Fibroblast of peridontal ligament (primary cell): ENCODE data around the gene PHLDA2.
"Not testable (repeated sequence)": the region's sequence is repeated elsewhere in the genome, so short reads cannot be mapped to it uniquely, and the experiment has no call there.

Experiments
- DNase-seq: peaks from one replicate; pipeline ENCODE4 v3.0.0-alpha.2; 2010; ENCODE audit errors: extremely low read depth

Gene PHLDA2

DNA sequence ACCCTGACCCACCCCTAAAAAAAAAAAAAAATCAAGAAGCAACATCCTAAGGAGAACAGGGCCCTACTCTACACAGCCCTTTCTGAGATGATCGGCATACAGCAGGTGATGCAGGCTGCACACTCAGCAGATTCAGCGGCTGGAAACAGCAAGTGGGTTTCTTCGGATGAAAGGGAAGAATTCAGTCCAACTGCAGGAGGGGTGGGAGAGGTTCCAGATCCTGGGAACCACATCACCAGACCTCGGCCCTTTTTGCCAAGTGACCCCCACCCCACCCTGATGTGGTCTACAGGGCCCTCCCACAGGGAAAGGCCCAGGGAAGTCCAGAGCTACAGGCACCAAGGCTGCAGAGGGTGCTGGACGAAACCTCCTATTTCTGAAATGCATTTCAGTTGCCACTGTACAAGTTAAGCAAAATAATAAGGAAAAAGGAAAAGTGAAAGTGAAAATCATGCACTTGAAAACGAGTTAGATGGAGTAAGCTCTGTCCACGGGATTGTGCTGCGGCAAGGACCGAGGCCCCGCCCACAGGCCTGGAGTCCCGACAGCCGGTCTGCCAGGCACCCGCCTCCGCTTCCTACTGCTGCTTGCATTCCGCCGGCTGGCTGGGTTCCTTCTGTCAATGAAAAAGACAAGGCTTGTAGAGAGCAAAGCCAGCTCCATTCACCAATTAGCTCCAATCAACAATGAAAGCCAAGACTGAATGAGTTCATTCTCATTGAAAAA, 16.0 kb upstream of the PHLDA2 start:
- DNase-seq, result peak; percentile 92

DNA sequence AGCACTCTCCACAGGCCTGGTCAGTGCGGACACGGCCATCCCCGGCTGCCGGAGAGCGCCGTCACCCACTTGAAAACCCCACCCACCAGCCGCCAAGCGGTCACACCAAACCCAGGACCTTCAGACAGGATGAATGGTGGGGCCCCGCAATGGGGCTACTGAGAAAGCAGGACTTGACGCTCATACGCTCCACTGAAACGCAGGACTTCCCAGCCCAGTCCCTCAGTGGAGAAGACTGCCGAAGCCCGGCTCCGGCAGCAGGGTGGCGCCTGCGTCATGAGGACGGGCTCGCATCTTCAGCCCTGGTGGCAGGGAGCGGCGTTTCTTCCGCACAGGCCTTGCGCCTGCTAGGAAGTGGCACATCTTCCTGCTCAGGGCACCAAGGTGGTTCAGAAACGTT, 15.3 kb upstream of the PHLDA2 start:
- DNase-seq, result no peak

DNA sequence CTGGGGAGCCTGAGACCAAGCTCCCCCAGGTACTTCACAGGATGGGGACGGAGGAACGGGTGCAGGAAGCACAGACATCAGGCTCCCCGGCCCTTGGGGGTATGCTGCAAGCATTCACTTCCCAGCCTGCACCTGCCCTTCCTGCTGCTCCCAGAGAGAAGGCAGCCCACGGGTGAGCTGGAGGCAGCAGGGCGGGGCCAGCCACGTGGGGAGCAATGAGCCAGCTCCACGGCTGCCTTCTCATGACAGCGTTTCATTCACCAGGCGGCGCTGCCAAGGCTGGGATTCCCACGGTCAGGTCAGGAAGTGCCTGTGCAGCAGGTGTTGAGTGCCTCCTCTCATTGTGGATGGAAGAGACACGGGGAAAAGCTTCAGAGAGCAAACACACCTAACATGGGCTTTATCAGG, 14.5 kb upstream of the PHLDA2 start:
- DNase-seq, result no peak

DNA sequence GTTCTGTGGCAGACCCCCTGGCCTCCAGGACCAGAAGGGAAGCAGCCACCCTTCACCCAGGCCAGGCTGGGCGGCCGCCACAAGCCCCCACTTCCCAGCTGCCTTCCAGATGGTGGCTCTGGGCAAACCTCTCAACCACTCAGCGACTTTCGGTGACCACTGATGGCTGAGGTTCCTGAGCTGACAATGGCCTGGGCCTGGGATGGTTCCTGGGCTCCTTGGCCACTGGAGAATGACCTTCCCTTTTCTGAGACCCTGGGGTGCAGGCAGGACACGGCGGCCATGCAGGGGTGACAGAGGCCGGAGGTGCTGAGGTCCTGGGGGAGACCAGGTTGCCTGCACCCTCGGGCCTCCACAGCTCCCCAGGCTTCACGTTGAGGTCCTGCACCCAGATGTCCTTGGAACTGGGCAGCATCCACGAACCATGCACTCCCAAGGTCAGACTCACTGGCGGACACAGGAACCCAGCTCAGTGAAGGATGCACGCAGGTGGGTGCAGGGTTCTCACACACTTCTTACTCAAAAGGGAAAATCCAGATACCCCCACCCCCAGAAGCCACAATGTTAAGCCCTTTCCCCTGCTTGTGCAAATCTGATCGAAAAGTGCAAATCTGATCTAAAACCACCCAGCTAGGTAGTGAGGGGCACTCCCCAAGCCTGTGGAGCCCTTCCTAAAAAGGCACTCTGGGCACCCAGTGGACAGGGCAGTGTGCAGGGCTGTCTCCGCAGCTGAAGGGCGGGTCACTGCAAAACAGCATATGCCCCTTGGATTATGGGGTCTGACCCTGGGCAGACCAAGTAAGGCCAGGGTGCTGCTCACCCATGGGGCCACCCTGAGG, 13.9 kb upstream of the PHLDA2 start:
- DNase-seq, result no peak

DNA sequence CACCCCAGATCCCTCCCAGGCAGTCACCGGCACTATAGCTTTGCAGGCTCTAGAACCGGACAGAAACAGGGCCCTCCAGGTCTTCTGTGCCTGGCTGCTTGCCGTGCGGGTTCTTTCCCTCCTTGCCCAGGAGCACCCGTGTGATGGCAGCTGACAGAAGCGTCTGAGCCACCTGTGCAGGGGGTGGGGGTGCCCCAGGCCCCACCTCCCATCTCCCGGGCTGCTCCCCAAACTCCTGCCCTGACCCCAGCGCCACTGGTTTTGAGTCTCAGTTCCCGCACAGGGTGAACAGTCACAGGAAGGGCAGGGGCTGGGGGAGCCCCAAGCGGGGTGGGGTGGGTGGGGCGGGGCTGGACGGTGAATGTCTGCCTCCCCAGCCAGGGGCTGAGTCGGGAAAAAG, 13.2 kb upstream of the PHLDA2 start:
- DNase-seq, result no peak

DNA sequence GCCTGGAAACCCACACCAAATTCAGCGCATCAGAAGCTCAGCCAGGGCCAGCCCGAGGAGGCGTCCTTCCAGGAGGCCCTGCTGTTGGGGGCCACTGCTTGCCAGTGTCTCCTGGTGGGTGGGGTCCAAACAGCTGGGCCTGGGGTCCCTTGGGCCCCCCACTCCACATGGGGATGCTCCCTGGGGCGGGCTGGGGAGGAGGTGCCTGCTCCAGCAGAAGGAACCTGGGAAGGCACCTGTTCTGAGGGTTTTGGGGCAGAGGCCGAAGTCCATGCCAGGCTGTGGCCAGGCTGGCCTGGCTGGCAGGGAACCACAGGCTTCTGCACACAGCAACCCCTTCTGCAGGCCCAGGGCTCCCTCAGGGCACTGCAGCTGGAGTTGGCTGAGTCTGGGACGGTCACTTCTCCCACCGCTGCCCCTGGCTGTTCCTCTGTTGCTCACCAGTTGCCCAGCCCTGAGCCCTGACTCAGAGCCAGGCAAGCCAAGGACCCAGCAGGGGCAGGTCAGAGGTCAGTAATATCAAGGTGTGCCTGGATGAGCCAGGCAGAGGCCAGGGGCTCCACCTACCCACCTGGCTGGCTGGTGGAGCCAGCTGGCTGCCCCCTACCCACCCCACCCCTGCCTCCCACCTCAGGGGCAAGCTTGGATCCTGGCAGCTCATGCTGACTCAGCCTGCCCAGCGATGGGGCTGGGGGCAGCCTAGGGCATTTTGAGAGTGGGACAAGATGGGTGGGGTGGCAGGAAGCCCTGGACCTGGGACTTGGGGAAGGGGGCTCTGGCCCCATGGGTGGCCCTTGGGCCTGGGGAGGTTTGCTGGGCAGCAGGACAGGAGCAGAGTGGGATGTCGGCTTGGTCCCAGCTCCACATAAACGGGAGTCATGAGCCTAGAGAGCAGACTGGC, 12.0 kb upstream of the PHLDA2 start:
- no peak for DNase-seq

DNA sequence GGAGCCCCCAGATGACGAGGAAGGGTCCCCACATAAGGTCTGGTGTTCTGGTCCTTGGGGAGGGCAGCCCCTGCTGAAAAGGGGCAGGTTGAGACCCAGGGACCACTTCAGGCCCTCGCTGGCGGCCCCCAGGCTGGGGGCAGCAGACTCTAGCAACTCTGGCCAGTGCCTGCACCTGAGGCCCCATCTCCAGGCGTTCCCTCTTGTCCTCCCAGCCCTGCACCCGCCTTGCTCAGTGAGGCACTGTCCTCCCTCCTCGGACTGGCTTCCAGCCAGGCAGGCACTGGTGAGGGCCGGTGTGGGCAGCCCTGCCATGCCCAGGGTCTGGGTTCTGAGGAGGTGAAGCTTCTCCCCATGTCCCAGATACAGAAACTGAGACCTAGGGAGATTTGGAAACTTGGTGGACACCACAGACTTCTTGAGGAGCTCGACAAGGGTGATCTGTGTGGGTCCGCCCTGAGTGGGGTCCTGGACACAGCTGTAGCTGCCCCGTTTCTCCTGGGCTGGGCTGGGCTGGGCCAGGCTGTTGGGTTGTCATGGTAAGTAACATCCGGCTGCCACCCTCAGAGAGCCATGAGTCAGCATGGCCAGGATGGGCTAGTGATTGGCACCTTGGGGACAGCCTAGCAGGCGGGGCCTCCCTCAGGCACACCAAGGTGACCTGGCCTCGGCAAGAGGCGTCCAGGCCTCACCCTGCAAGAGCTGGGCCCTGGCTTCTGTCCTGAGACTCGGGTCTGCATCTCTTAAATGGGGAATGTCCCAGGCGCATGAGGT, 11.1 kb upstream of the PHLDA2 start:
- peak; percentile 22 for DNase-seq

DNA sequence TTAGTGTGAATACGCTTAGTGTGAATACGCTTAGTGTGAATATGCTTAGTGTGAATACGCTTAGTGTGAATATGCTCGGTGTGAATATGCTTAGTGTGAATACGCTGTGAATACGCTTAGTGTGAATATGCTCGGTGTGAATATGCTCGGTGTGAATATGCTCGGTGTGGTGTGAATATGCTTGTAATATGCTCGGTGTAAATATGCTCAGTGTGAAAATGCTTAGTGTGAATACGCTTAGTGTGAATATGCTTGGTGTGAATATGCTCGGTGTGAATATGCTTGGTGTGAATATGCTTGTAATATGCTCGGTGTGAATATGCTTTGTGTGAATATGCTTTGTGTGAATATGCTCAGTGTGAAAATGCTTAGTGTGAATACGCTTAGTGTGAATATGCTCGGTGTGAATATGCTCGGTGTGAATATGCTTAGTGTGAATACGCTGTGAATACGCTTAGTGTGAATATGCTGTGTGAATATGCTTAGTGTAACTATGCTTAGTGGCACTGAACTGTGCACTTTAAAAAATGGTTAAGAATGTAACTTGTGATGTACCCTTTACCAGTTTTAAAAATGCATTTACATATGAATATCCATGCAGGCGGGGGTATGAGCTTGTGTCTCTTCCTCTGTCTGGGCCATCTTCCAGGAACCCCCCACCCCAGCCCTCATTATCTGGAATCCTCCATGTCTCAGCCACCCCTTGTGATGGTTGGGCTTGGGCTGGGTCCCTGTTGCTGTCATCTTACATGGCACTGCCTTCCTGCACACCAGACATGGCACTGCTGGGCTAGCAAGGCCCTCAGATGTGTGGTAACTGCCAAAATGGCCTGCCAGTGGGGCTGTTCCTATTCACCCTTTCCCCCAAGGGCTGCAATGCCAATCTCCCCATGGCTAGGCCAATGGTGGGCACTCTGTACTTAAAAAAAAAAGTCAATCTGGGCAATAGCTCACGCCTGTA, 9.5 kb upstream of the PHLDA2 start:
- not testable (repeated sequence) for DNase-seq

DNA sequence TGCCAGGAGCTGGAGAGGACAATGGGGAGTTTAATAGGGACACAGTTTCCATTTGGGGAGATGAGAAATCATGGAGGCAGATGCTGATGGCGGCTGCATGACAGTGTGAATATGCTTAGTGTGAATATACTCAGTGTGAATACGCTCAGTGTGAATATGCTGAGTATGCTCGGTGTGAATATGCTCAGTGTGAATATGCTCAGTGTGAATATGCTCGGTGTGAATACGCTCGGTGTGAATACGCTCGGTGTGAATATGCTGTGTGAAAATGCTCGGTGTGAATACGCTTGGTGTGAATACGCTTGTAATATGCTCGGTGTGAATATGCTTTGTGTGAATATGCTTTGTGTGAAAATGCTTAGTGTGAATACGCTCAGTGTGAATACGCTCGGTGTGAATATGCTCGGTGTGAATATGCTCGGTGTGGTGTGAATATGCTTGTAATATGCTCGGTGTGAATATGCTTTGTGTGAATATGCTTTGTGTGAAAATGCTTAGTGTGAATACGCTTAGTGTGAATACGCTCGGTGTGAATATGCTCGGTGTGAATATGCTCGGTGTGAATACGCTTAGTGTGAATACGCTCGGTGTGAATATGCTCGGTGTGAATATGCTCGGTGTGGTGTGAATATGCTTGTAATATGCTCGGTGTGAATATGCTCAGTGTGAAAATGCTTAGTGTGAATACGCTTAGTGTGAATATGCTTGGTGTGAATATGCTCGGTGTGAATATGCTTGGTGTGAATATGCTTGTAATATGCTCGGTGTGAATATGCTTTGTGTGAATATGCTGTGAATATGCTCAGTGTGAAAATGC, 8.6 kb upstream of the PHLDA2 start:
- peak; percentile 12 for DNase-seq

DNA sequence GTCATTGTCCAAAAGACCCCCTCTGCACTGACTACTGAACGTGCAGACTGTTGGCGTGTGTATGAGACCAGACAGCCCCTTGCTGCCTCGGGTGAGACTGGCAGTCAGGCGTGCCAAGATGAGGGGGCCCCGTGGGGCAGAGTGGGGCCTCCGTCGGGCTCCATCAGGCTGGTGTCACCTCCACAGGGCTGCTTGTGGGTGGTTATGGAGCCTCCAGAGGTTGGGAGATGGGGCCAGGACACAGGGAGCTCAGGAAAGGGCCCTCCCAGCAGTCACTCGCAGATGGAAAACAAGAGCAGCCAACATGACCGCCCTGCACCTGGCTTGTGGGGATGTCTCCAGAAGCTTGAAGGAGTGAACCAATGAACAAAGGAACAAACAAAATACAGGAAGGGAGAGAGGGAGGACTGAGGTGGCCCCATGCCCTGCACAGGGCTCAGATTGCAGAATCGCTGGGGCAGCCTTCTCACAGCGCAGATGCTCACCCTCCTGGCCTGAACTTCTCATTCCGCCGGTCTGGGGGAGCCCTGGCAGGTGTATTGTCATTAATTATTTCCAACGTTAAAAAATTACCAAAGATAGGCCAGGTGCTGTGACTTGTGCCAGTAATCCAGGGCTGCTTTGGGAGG, 5.5 kb upstream of the PHLDA2 start:
- no peak for DNase-seq

DNA sequence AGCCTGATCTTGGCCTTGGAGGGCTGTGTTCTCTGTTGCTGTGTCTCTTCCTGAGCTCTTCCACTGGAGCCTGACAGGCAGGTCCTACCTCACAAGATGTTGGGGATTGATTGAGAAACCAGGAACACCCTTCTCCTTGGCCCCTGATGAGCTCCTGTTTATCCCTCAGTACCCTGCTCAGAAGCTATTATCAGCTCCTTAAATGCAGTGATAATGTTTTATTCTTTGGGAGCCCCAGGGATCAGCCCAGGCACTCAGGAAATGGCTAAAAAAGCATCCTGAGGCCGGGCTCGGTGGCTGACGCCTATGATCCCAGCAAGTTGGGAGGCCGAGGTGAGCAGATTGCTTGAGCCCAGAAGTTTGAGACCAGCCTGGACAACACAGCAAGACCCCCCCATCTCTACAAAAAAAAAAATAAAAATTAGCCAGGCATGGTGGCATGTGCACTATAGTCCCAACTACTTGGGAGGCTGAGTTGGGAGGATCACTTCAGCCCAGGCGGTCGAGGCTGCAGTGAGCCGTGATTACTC, 4.9 kb upstream of the PHLDA2 start:
- DNase-seq, result no peak

DNA sequence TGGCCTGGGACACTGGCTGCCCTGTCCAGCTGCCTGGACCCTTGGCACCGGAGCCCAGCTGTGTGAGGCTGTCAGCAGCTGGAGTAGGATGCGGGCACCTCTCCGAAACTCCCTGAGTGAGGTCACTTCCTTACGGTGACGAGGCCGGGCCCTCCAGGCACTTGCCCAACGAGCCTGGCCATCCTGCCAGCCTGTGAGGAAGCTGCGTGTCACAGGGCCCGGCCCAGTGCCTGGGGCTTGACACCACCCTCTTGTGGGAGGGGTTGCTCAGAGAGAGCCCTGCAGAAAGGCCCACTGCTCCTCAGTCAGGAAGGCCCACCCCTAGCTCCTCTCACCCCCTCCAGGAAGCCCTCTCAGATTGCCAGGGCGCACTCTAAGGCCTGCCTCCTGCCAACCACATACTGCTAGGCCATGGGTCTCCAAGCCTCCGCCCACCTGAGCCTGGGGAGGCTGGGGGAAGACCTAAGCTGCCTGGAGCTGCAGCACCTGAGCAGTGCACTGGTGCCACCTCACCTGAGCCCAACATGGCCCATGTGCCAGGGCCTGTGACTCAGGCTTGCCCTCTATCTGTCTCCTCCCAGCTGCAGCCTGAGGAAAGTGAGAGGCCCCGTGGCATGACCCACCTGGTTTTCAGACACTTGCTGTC, 4.3 kb upstream of the PHLDA2 start:
- DNase-seq, result peak; percentile 82

DNA sequence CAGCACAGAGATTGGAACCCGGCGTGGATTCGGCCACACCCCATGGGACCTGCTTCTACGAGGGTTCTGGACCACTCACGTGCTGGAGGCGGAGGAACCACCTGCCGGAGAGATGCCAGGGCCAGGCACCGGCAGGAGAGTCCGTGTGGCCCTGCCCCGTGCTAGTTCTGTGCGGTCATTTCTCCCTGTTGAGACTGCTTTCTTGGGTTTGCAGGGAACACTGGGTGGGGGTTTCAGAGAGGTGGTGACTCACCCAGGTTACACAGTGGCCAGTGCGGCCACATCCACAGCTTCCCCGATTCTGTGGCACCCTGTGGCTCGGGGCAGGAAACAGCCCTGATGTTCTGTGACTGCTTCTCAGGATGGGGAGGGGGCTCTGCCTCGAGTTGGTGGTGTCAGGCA, 3.6 kb upstream of the PHLDA2 start:
- peak; percentile 24 for DNase-seq

DNA sequence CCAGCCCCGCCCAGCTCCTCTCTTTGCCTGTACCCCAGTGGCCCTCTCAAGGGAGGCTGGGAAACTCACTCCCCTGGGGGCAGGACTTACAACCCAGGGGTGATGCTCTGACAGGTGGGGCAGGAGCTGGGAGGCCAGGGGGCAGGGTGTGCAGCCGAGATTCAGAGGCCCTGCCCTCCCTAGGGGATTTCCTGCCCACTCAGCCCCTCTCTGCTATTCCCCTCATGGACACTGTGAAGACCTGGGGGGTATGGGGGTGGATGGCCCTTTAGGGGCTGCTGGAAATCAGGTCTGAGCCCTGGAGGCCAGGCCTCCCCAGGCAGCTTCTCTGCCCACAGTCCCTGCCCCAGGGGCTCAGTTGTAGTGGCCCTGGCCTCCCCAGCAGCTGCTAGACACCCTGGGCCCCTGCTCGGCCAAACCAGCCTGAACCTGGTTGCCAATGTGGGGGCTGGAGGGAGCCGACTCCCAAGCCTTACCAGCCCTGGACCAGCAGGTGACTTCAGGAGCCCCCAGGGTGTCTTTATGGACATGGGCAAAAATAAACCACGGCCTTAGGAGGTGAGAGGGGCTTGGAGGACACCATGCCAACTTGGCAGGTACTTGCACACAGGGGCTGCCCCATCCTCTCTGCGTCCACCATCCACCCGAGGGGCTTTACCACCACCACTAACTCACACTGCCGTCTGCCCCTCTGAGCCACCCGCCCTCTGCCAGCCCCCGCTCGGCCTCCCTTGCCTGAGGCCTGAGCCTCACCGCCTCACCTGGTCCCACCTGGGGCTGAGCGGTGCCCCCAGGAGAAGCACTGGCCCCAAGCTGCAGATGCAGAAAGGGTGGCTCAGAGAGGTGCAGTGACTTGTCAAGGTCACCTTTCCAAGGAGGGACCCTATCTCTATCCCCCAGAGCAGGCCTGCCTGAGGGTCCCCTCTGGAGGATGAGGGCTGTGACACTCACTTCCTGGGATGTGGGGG, 2.8 kb upstream of the PHLDA2 start:
- DNase-seq, result no peak

DNA sequence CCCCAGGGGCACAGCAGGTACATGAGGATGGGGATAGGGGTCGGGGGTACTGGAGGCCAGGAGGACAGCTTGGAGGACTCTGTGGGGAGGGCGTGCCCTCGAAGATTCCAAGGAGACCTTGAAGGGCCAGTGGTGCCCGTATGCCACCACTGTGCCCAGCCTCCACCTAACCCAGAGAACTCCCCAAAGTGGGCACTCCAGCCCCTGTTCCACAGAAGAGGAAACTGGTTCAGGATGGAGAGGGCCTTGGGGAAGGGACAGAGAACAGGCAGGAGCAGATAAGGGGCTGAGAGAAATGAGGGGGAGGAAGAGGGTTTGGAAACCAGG, 2.2 kb upstream of the PHLDA2 start:
- no peak for DNase-seq

DNA sequence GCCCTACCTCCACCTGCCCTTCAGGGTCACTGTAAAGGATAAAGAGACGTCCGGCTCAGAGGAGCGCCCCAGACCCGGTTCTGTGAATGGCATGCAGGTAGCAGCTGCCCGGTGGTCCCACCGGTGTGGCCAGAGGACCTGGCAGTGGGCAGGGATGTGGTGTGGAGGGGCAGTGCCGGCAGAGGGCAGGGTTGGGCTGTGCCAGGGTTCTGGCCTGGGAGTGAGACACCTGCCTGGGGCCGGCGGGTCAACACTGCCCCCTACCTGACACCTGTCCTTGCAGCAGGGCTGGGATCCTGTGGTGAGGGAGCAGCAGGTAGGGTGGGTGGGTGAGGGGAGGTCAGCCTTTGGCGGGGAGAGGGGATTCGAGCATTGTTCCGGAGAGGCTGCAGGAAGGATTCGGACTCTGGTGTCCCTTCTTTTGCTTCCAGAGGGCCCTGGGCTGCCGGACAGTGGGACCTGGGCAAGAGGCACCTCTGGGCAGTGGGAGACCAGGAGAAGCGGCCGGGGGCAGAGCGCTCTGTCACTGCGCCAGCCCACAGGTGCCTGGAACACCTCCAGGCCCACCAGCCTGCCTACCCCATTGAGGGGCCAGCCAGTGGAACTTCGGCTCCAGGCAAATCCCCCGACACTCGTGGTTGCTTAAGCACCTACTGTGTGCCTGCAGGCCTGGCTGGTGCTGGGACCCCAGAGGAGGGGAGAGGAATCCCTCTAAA, 1.6 kb upstream of the PHLDA2 start:
- DNase-seq, result peak; percentile 14
